GM12872 (cell line): ENCODE measurements around the gene SEC24C.

ENCODE experiments used
- TF ChIP-seq, protein P1 (sequence below): IDR thresholded peaks from 3 replicates; pipeline ENCODE4 v1.5.1; 2011; ENCODE audit warnings: low read depth, mild to moderate bottlenecking, low read length, moderate library complexity; ENCODE audit not compliant: insufficient read depth

SEC24C gene

DNA sequence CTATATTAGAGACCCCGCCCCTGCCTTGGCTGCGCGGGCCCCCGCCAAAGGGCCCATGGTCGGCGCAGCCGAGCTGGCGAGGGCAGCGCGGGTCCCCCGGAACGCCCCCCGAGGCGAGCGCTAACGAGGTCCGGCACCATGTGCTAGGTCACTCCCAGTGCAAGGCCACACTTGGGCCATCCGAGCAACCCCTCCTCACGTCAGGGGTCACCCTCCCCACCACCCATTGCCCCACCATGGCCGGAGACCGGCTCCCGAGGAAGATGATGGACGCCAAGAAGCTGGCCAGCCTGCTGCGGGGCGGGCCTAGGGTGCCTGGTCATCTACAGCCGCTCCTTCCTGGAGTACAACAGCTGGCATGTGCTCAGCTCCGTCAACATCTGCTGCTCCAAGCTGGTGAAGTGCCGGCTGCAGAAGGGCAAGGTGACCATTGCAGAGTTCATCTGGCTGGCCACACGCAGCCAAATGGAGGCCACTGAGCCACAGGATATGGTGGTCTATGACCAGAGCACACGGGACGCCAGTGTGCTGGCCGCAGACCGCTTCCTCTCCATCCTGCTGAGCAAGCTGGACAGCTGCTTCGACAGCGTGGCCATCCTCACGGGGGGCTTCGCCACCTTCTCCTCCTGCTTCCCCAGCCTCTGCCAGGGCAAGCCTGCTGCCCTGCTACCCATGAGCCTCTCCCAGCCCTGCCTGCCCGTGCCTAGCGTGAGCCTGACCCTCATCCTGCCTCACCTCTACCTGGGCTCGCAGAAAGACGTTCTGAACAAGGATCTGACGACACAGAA is 12.4 kb upstream of the SEC24C start:
- TF ChIP-seq, protein P1, sequence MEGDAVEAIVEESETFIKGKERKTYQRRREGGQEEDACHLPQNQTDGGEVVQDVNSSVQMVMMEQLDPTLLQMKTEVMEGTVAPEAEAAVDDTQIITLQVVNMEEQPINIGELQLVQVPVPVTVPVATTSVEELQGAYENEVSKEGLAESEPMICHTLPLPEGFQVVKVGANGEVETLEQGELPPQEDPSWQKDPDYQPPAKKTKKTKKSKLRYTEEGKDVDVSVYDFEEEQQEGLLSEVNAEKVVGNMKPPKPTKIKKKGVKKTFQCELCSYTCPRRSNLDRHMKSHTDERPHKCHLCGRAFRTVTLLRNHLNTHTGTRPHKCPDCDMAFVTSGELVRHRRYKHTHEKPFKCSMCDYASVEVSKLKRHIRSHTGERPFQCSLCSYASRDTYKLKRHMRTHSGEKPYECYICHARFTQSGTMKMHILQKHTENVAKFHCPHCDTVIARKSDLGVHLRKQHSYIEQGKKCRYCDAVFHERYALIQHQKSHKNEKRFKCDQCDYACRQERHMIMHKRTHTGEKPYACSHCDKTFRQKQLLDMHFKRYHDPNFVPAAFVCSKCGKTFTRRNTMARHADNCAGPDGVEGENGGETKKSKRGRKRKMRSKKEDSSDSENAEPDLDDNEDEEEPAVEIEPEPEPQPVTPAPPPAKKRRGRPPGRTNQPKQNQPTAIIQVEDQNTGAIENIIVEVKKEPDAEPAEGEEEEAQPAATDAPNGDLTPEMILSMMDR, result no peak

DNA sequence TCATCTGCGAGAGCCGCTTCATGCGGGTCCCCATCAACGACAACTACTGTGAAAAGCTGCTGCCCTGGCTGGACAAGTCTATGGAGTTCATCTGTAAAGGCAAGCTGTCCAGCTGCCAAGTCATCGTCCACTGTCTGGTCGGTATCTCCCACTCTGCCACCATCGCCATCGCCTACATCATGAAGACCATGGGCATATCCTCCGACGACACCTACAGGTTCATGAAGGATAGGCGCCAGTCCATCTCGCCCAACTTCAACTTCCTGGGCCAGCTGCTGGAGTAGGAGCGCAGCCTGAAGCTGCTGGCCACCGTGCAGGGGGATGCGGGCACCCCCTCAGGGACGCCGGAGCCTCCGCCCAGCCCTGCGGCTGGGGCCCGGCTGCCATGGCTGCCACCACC is 11.7 kb upstream of the SEC24C start:
- TF ChIP-seq, protein P1, result no peak

DNA sequence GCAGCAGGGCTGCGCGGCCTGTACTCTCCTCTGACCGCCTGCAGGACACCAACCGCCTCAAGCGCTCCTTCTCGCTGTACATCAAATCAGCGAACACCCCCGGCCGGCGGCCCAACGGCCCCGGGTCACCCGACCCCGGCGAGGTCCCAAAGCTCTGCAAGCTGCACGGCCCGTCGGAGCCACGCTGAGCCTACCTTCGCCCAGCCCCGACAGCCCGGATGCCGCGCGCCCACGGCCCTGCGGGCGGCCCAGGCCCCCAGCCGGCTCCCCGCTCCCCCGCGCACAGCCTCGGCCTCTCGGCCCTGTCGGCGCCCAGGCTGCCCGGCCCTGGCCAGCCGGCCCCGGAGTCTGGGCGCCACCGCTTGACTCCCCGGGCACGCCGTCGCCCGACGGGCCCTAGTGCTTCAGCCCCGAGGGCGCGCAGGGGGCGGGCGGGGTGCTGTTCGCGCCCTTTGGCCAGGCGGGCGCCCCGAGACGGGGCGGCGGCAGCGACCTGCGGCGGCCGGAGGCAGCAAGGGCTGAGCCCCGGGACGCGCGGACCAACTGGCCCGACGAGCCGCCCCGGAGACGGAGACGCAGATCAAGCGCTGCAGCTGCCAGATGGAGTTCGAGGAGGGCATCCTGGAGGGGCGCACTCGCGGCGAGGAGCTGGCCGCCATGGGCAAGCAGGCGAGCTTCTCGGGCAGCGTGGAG is 11.1 kb upstream of the SEC24C start:
- TF ChIP-seq, protein P1, result no peak

DNA sequence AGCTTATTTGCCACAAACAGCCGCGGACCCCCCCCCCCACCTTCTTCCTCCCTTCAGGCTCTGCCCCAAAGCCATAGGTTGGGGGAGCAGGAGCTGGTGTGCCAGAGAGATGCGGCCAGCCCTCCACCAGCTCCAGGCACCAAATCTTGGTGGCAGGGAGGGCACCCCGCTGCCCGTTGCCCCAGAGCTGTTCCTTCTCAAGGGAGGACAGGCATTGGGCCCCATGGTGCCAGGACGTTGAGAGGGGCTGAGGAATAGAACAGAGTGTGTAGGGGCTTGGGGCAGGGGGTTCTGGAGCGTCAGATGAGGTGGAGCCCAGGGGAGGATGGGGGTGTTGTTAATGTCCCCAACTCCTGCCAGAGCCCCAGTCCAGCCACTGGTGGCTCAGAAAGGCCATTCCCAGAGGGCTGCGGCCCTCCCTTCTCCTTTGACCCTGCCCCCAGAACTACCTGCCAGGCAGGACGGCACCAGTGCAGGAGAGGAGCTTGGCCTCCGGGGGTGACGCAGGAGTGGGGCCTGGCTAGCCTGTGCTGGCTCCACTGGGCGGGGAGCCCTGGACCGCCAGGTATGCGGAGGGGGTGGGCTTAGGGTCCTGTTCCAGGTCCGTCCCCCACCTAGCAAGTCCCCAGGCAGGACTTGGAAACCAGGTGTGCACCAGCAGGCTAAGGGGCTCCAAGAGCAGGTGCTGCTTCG is 10.0 kb upstream of the SEC24C start:
- TF ChIP-seq, protein P1, result no peak

DNA sequence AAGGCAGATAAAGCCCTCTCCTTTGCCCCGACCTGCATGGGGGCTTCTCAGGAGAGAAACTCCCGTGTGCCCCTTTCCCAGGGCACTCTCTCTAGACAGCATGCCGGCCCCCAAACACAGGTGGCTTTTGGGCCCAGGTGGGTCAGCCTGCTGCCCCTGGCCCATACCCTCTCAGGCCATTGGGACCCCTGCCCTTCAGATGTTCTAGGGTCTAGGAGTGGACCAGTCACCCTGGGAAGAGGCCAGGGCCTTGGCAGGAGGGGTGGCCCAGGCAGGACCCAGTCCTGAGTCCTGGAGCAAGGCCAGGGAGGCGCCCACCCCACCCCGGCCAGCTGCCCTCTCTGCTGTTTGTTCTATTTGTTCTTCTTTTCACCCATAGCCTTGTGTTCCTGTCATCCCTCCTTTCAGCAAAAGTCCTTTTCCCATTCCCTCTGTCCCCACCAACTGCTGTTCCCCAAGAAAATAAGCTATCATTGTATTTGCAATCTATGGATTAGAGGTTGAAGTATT is 9.3 kb upstream of the SEC24C start:
- TF ChIP-seq, protein P1, result no peak

DNA sequence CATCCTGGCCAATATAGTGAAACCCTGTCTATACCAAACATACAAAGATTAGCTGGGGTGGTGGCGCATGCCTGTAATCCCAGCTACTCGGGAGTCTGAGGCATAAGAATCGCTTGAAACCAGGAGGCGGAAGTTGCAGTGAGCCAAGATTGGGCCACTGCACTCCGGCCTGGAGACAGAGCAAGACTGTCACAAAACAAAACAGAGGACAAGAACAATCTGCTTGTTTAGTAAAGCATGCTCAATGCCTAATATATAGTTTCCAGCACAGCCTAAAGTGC is 1.8 kb upstream of the SEC24C start:
- TF ChIP-seq, protein P1, result no peak

DNA sequence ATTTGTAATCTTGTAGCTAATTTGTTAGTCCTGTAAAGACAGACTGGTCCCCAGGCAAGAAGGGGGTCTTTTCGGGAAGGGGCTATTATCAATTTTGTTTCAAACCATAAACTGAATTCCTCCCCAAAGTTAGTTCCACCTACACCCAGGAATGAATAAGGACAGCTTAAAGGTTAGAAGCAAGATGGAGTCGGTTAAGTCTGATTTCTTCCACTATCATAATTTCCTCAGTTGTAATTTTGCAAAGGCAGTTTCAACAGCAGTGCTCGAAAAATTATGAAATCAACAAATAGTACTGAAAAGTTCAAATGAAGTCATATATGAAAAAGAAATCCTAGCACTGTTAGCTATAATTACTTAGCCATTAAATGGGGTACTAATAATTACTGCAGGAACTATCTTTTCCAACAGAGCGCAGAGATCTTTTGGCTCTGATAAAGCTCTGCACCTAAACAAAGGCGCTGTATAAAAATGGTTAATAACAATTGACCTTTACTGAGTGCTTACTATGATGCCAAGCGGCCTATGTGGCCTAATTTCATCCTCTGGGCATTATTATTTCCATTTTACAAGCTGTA is 756 bp upstream of the SEC24C start:
- TF ChIP-seq, protein P1, result no peak
